Middle frontal gyrus (tissue), 1 donor: ENCODE measurements around the gene CFI.
"Not testable (repeated sequence)": the region's sequence is repeated elsewhere in the genome, so short reads cannot be mapped to it uniquely, and the experiment has no call there.

Experiments
- DNase-seq: peaks from one replicate; pipeline ENCODE4 v3.0.0-alpha.2; 2015; ENCODE audit warnings: low spot score; ENCODE audit errors: extremely low spot score

The CFI gene

GRCh38 chr4:109798866-109799265, 2.9 kb downstream of the CFI start:
- no peak for DNase-seq

GRCh38 chr4:109795059-109795458, 6.7 kb downstream of the CFI start:
- DNase-seq: no peak

- DNase-seq: no peak
Measured at GRCh38 chr4:109787807-109788206, 14.0 kb downstream of the CFI start.

- DNase-seq: no peak
Measured at GRCh38 chr4:109786846-109787245, 15.0 kb downstream of the CFI start.

- DNase-seq: not testable (repeated sequence)
Measured at GRCh38 chr4:109782092-109782491, 19.7 kb downstream of the CFI start.

- no peak for DNase-seq
Measured at GRCh38 chr4:109764789-109765402, 36.9 kb downstream of the CFI start.

- no peak for DNase-seq
Measured at GRCh38 chr4:109764376-109764775, 37.4 kb downstream of the CFI start.

- no peak for DNase-seq
Measured at GRCh38 chr4:109760682-109761081, 41.1 kb downstream of the CFI start.

GRCh38 chr4:109755656-109756055, 46.1 kb downstream of the CFI start:
- no peak for DNase-seq

- no peak for DNase-seq
Measured at GRCh38 chr4:109754093-109754857, 47.5 kb downstream of the CFI start.

- no peak for DNase-seq
Measured at GRCh38 chr4:109752525-109752924, 49.3 kb downstream of the CFI start.

GRCh38 chr4:109751852-109752251, 49.9 kb downstream of the CFI start:
- no peak for DNase-seq

GRCh38 chr4:109750652-109751244, 51.1 kb downstream of the CFI start:
- DNase-seq: no peak

- no peak for DNase-seq
Measured at GRCh38 chr4:109749388-109750082, 52.3 kb downstream of the CFI start.

GRCh38 chr4:109748114-109748513, 53.7 kb downstream of the CFI start:
- no peak for DNase-seq

- DNase-seq: no peak
Measured at GRCh38 chr4:109746728-109747127, 55.1 kb downstream of the CFI start.

- no peak for DNase-seq
Measured at GRCh38 chr4:109745830-109746229, 56.0 kb downstream of the CFI start.

GRCh38 chr4:109739547-109739946, 62.3 kb downstream of the CFI start:
- no peak for DNase-seq

- no peak for DNase-seq
Measured at GRCh38 chr4:109738104-109738872, 63.5 kb downstream of the CFI start.

GRCh38 chr4:109735566-109736365, 66.0 kb downstream of the CFI start:
- no peak for DNase-seq
